NB4 (cell line): ENCODE results near the gene CNST.

Experiments
- DNase-seq: peaks from one replicate; pipeline ENCODE4 v3.0.0; 2010; ENCODE audit warnings: low read depth
- H3K4me3 ChIP-seq: one replicate; pipeline ENCODE4 v1.5.1; 2011; ENCODE audit warnings: mild to moderate bottlenecking, low read depth, low read length, moderate library complexity
- MYC ChIP-seq: IDR thresholded peaks from 2 replicates; pipeline ENCODE4 v1.6.1; 2011; ENCODE audit warnings: low read depth, low read length
- POLR2A ChIP-seq: IDR thresholded peaks from 2 replicates; pipeline ENCODE4 v1.6.1; 2011; ENCODE audit warnings: mild to moderate bottlenecking; ENCODE audit not compliant: insufficient read length; ENCODE audit errors: extremely low read depth
- TF ChIP-seq, protein P1 (sequence below): IDR thresholded peaks from one replicate; pipeline ENCODE4 v1.5.1; 2012; ENCODE audit warnings: low read depth, low read length
- TF ChIP-seq, protein P2 (sequence below): IDR thresholded peaks from 2 replicates; pipeline ENCODE4 v1.6.1; 2011; ENCODE audit warnings: low read depth, low read length

Gene CNST

DNA sequence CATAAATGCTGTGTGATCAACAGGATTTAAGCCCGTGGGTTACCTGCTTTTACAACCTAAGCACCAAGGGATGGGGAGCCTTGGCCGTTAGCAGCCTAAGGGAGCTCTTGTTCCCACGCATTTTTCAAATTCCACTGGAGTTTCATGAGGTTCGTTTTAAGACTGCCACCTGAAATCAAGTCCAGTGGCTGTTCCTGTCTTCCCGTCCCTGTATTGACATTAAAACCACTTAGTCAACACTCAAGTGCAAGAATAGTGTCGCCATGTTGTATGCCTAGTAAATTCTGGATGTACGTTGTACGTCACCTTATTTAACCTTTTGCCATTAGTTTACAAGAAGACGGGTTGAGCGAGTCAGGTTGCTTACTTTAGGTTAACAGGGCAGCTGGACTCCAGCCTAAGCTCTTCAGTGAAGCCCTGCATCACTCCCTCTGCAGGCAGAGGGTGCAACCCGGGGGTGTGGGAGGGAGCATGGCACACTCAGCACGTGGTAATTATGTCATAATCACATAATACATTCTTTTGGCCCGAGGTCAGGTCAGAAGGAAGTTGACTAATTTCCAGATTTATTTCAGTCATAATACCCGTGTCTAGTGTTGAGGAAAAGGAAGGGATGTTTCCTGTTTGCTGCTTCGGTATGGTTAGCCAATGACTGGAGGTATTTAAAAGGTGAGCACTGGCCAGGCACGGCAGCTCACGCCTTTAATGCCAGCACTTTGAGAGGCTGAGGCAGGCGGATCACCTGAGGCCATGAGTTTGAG, 42.5 kb downstream of the CNST start:
- no peak overlapping the region for H3K4me3 ChIP-seq
- DNase-seq = peak; percentile 87
- TF ChIP-seq, protein P1, sequence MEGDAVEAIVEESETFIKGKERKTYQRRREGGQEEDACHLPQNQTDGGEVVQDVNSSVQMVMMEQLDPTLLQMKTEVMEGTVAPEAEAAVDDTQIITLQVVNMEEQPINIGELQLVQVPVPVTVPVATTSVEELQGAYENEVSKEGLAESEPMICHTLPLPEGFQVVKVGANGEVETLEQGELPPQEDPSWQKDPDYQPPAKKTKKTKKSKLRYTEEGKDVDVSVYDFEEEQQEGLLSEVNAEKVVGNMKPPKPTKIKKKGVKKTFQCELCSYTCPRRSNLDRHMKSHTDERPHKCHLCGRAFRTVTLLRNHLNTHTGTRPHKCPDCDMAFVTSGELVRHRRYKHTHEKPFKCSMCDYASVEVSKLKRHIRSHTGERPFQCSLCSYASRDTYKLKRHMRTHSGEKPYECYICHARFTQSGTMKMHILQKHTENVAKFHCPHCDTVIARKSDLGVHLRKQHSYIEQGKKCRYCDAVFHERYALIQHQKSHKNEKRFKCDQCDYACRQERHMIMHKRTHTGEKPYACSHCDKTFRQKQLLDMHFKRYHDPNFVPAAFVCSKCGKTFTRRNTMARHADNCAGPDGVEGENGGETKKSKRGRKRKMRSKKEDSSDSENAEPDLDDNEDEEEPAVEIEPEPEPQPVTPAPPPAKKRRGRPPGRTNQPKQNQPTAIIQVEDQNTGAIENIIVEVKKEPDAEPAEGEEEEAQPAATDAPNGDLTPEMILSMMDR = peak; percentile 13
- TF ChIP-seq MYC (peak; percentile 95), POLR2A (no peak)
- TF ChIP-seq, protein P2, sequence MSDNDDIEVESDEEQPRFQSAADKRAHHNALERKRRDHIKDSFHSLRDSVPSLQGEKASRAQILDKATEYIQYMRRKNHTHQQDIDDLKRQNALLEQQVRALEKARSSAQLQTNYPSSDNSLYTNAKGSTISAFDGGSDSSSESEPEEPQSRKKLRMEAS = peak; percentile 96

DNA sequence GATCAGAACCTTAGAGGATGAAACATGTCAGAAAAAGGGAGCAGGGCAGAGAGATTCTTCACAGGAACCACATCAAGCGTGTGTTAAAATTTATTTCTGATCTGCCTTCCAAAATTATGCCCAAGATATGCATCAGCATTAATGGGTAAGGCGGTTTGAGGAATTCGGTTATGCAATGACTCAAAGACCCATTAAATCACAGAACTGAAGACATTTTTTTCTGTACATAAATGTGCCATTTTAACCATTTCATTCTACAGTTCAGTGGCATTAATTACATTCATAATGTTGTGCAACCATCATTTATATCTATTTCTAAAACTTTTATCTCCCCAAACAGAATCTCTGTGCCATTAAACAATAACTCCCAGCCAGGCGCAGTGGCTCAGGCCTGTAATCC, 43.4 kb downstream of the CNST start:
- no peak overlapping the region for H3K4me3 ChIP-seq
- no peak for DNase-seq
- TF ChIP-seq, protein P2 = no peak
- TF ChIP-seq MYC (no peak), POLR2A (no peak)
- TF ChIP-seq, protein P1 = no peak

DNA sequence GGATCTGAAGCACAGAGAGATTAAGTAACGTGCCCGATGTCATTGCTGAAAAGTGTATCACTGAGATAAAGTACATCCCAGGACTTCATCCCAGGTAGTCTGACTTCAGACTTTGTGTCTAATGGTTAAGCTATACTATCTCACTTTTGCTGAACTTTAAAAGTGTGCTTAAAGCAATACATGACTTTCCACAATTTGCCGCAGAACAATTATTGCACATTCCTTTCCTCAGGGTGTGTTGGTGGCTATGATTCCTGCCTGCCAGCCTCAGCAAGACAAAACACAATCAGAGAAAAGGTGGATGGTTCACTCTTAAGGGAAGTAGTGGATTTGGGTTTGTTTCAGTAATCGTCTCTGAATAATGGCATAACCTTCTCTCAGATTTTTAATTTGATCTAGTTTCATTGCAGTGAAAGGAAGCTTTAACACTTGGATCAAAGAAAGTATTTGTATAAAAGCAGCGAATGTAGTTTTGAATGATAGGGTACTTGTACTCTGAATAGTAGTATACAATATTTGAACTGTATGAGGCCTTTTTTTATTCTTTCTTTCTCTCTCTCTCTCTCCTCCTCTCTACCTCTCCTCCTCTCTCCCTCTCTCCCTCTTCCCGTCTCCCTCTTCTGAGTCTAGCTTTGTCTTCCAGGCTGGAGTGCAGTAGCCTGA, 47.0 kb downstream of the CNST start:
- H3K4me3 ChIP-seq = no peak overlapping the region
- TF ChIP-seq, protein P1 = no peak
- TF ChIP-seq MYC (no peak), POLR2A (no peak)
- TF ChIP-seq, protein P2 = no peak
- DNase-seq = no peak

DNA sequence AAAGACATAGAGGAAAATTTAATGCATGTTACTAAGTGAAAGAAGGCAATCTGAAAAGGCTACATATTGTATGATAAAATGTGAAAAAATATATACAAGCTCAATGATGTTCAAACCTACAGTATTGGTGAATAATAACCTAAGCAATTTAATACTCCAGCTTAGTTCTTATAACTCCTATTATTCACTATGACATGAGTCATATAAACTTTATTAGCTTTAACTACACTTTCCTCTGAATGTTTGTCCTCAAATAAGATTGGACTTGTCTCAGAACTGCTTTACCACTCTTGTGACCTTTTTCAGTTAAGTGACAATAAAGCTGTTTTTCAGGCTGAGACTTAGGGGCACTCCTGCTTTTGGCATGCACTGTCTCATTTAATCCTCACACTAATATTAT, 50.9 kb downstream of the CNST start:
- no peak overlapping the region for H3K4me3 ChIP-seq
- TF ChIP-seq MYC (no peak), POLR2A (no peak)
- TF ChIP-seq, protein P1 = no peak
- TF ChIP-seq, protein P2 = no peak
- DNase-seq = no peak

DNA sequence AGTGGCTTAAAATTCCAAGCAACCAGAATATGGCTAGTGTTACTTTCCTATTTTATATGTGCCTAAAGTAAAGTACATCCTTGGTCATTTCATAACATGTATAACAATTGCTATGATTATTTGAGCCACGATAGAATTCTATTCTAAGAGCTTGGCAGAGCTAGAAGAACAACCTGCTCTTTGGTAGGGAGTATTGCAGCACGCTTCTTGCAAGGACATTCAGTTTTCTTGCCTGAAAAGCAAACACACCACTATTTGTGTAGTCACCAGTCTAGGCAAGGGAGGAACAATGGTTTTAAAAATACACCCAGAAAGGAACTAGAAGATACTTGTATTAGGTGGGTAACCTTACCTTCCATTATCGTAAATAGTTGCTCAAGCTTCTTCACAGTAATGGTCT, 51.5 kb downstream of the CNST start:
- H3K4me3 ChIP-seq = no peak overlapping the region
- TF ChIP-seq, protein P2 = no peak
- TF ChIP-seq POLR2A = no peak
- no peak for TF ChIP-seq MYC
- TF ChIP-seq, protein P1 = no peak
- DNase-seq = no peak
